HG02943 (cell line): ENCODE measurements around the gene SSX2B.
"Not testable (repeated sequence)": the region's sequence is repeated elsewhere in the genome, so short reads cannot be mapped to it uniquely, and the experiment has no call there.

Experiments
- ATAC-seq: cut with Tn5 transposase; IDR thresholded peaks from one replicate; pipeline ENCODE4 v1.9.1; 2021; ENCODE audit warnings: mild to moderate bottlenecking, low read depth, moderate library complexity; ENCODE audit not compliant: unreplicated experiment

Gene SSX2B, protein sequence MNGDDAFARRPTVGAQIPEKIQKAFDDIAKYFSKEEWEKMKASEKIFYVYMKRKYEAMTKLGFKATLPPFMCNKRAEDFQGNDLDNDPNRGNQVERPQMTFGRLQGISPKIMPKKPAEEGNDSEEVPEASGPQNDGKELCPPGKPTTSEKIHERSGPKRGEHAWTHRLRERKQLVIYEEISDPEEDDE

DNA sequence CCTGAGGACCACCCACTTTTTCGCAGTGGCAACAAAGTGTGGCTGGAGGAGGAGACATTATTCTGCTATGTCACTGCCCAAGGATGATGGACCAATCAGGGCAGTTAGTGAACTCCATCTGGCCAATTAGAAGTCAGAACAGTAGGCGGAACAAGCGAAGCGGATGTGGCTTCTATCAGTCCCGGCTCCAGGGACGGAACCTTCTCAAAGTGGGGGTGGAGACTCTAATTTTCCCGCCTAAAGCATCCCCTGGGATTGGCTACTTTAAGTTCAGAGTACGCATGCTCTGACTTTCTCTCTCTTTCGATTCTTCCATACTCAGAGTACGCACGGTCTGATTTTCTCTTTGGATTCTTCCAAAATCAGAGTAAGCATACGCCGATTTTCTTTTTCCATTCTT lies at the start of gene SSX2B:
TSS of gene SSX2B (plus strand) at position 301 of the 400 bp plus-strand sequence. CDS start 1,429 bp downstream, outside the sequence.
- not testable (repeated sequence) for ATAC-seq

DNA sequence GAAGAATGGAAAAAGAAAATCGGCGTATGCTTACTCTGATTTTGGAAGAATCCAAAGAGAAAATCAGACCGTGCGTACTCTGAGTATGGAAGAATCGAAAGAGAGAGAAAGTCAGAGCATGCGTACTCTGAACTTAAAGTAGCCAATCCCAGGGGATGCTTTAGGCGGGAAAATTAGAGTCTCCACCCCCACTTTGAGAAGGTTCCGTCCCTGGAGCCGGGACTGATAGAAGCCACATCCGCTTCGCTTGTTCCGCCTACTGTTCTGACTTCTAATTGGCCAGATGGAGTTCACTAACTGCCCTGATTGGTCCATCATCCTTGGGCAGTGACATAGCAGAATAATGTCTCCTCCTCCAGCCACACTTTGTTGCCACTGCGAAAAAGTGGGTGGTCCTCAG lies 44.0 kb upstream of the SSX2B start, which contains the start of gene SSX2:
TSS of gene SSX2 (minus strand) at position 101 of the 400 bp plus-strand sequence. CDS start 1,429 bp downstream, outside the sequence.
- not testable (repeated sequence) for ATAC-seq

DNA sequence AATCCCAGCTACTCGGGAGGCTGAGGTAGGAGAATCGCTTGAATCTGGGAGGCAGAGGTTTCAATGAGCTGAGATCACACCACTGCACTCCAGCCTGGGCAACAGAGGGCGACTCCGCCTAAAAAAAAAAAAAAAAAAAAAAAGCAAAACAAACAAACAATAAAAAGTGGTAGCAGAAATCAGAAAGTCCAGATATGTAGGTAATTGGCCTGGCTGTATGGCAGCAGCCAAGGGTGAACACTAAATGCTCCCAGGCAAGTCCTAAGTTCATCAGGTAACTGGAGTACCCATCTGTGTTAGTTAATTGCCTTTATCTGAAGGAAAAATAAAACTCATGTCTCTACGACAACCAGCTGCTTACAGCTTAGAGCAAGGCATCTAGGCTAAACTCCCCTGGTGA lies 14.9 kb downstream of the SSX2B start:
- not testable (repeated sequence) for ATAC-seq

DNA sequence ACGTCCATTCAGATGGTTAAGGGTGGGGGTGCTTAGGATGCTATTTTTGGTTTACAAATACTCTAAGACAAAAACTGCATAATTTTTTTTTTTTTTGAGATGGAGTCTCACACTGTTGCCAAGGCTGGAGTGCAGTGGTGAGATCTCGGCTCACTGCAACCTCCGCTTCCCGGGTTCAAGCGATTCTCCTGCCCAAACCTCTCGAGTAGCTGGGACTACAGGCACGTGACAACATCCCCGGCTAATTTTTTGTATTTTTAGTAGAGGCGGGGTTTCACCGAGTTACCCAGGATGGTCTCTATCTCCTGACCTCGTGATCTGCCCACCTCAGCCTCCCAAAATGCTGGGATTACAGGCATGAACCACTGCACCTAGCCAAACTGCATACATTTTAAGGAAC lies 22.5 kb downstream of the SSX2B start:
- ATAC-seq: not testable (repeated sequence)

DNA sequence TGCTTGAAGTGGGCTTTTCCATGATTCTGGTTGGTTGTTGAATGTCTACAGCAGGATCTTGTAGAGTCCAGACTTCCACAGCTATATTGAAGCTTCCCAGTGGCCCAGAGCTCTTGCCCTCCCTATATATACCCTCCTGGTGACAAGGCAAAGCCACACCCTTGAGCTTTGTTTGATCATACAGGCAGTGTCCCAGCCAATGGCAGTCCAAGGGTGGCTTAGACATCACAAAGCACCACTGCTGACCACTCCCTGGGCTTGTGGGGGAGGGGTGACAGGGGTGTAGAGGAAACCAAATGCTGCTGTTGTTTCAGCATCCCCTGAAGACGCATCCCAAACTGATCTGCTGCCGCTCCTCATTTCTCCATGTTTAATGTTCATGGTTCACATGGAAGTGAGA lies 46.3 kb downstream of the SSX2B start, which contains the start of gene SPANXN5:
TSS of gene SPANXN5 (minus strand) at position 101 of the 400 bp plus-strand sequence. CDS start at position 22, 79 bp downstream.
- not testable (repeated sequence) for ATAC-seq

DNA sequence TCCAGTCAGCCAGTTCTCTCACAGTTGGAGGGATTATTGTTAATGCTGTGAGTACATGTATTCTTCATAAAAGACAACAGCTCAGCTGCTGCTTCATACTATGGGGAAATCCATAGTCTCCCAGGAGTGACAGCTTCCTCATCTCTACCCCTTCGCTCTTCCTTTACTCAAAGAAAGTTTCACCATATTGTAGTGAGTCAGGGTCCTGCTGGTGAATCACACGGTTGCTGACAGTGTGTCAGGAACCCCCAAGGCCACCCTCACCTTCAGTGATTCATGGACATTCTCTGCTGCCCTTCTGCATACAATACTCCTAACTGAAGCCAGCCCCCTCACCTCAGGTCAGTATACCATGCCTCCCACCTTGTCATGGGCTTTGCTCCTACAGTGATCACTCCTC lies 53.8 kb downstream of the SSX2B start:
- not testable (repeated sequence) for ATAC-seq
